Kidney capillary endothelial cell (primary cell): Measurements from ENCODE around the gene HOXC5.

Source experiments
- DNase-seq: peaks from one replicate; pipeline ENCODE4 v3.0.0-alpha.2; 2018; ENCODE audit warnings: low spot score

Gene HOXC5

DNA sequence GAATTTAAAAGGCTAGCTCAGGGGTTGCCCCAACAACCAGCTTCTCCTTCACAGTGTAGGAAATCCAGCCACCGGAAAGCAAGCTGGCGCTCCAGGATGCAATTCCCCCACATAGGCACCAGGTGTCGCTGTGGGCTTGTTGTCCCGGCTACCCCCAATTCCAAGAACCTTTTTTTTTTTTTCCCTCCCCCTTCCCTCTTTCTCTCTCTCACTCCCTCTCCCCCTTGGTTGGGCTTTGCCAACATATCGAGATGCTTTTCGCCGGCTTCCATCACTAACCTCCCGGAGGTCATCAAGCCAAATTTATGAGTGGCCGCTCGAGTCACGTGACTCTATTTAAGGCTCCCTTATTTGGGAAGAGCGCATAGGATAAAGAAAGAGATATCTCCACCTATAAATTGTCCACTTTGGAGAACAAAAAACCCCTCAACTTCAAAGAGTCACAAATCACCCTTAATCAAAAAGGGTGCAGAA, at the start of gene HOXC5:
Gene HOXC5, plus strand, starts transcription at position 424 of the 474 bp plus-strand sequence. CDS start 73 bp downstream, outside the sequence.
- DNase-seq: peak; percentile 57

DNA sequence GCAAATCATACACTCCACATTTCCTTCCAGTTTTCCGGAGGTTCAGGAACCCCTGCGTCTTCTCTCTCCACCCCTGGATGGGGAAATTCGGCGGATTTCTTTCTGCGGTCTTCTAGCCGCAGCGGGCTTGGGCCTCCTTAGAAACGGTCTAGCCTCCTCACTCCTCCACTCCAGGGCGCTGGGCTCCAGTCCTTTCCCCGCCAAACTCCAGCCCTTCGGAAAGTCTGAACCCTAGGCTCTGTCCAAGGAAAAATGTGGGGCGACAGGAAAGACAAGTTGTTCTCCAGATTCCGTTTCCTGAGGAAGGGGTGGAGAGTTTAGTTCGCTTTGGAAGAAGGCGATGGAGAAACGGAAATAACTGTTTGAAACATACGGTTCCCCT, 49.3 kb upstream of the HOXC5 start:
- DNase-seq: no peak

DNA sequence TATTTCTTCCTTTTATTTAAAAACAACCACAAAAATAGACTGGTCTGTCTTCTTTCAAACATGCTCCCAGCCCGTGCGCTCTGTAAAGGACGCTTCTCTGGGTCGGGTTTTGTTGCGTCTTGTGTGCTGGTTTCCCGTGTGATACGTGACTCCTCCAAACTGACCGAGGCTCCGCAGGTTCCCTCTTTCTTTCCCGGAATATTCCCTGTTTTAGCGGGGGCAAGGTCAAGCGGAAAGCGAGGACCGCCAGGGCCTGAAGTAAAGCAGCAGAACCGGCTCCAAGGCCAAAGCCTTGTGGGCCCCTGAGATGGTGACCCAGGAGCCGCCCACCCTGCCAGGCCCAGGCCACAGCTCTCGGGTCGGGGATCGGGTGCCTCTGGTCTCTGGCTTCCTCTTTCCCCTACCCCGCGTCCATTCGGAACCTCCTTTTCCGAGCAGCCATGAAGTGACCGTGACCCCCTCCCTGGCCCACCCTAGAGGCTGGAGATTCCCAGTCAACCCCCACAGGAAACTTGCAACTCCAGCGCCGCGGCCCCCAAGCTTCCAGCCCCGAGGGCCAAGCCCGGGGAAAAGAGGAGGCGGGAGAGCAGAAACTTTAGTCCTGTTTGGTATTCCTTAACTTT, 48.8 kb upstream of the HOXC5 start:
- no peak for DNase-seq

DNA sequence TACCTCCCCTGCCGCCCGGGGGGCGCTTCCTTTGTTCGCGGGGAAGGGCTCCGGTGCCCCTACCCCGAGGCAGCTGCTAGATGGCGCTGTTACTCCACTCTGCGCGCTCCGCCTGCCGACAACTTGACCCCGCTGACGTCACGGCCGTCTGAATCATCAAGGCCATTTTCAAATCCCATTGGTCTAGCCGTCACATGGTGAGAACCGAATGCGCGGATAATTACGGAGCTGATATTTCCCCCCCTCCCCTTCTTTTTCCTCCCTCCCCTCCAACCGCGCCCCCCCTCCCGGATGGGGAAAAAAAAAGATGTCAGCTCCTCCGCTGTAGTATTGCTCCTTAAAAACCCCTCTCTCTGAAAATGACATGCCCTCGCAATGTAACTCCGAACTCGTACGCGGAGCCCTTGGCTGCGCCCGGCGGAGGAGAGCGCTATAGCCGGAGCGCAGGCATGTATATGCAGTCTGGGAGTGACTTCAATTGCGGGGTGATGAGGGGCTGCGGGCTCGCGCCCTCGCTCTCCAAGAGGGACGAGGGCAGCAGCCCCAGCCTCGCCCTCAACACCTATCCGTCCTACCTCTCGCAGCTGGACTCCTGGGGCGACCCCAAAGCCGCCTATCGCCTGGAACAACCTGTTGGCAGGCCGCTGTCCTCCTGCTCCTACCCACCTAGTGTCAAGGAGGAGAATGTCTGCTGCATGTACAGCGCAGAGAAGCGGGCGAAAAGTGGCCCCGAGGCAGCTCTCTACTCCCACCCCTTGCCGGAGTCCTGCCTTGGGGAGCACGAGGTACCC, 47.8 kb upstream of the HOXC5 start, which contains the start of gene HOXC10:
Gene HOXC10, plus strand, starts transcription at position 246 of the 791 bp plus-strand sequence. Its CDS starts 114 bp downstream, at position 360.
- peak; percentile 86 for DNase-seq

DNA sequence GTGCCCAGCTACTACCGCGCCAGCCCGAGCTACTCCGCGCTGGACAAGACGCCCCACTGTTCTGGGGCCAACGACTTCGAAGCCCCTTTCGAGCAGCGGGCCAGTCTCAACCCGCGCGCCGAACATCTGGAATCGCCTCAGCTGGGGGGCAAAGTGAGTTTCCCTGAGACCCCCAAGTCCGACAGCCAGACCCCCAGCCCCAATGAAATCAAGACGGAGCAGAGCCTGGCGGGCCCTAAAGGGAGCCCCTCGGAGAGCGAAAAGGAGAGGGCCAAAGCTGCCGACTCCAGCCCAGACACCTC, 47.2 kb upstream of the HOXC5 start:
- no peak for DNase-seq

DNA sequence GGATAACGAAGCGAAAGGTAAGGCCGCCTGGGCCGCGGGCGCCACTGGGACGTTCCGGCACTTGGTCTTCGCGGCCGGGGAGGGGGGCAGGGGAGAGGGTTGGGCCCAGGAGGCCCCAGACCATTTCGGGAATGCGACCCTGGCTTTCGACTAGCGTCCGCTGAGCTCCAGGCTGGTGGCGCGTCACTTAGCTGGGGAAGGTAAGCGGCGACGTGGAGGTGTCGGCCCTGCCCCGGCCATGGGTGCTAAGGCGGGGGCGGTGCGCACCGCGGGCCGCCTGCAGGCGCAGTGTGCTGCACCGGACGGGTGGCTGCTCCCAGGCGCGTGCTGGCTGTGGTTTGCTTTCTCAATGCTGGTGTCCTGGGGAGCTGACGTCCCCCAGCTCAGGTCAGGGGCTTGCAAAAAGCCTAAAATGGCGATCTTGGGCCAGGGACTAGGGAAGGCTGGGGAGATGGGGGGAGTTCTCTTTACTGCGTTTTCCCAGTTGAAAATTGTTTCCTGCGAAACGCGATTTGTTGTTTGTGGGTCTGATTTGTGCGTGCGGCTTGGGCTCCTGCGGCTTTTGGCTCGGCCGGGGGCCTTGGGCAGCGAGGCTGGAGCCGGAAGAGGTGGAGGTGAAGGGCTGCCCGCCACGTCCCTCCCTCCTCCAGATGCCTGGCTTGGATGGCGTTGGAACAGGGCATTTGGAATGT, 46.7 kb upstream of the HOXC5 start:
- no peak for DNase-seq

DNA sequence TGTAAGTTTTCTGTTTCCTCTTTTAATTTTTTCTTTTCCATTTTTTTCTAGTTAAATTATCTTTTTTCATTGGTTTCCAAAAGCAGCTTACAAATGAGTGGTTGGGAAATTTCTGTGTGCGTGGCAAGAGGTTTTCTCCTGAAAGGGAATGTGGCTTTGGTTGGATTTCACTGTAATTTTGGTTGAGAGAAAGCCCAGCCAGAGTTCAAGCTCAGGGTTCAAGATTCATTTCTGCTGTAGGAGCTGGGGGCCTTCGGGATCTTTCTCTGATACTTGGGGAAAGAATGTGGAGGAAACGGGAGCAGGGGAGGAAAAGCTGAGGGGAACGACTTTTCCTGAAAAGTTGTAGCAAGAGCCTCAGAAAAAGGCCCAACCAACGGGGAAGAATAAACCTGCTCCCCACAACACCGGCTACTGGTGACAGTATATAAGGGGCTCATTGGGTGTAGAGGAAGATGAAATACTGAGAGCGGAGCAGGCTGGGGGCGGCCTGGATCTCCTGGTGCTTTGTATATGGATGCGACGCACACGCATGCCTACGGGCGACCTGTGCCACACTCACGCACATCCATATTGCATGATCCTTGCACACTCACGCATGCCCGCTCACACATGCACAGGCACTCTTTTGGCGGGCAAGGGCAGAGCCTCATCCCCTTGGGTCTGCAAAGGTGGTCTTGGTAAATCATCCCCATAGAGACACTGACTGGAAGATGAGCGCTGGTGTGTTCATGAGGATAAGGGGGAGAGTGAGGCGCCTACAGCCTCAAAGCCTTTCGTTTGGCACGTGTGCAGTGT, 46.0 kb upstream of the HOXC5 start:
- no peak for DNase-seq

DNA sequence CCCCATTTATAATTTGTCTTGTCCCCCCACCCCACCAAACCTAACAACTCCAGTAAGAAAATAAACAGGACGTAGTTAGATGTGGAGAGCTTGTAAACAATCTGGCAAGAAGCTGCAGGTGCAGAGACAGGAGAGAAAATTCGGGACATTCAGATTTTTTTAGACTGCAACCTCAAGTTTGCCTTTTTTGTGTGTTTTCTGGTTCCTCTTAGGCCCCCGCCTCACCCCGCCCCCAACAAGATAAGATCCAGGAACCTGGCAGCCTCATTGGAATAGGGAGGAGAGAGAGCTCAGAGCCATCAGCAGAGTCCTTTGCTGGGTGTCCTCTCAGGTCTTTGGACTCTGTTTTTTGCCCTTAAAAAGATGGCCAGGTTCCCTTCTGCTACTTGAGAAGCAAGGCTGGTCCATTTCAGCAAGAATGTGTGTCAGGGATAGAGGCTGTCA, 45.0 kb upstream of the HOXC5 start:
- no peak for DNase-seq

DNA sequence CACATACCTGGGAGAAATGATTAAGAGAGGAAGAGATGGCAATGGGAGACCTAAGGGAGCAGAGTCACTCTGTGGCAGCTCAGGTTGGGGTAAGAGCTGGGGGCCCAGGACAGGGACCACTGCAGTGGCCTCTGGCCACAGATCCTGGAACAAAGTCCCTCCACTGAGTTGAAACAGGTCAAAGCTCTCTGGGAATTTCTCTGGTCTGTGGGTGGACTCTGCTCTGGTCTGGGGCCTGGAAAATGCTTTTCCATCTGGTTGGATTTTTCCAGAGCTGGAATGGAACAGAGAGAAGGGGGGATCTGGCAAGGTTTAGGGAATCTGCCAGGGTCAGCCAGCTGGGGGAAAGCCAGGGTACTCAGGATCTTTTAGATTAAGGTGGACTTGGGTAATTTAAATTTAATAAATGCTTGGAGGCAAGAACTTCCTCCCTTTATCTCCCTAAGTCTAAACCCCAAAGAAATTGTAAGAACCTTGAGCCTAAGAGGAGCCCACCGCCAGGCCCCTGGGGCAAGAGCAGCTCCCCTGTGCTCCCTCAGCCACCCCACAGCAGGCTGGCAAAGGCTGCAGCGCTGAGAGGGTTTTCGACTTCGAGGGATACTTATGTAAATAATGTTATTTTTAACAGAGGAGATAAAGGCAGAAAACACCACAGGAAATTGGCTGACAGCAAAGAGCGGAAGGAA, 44.2 kb upstream of the HOXC5 start:
- no peak for DNase-seq

DNA sequence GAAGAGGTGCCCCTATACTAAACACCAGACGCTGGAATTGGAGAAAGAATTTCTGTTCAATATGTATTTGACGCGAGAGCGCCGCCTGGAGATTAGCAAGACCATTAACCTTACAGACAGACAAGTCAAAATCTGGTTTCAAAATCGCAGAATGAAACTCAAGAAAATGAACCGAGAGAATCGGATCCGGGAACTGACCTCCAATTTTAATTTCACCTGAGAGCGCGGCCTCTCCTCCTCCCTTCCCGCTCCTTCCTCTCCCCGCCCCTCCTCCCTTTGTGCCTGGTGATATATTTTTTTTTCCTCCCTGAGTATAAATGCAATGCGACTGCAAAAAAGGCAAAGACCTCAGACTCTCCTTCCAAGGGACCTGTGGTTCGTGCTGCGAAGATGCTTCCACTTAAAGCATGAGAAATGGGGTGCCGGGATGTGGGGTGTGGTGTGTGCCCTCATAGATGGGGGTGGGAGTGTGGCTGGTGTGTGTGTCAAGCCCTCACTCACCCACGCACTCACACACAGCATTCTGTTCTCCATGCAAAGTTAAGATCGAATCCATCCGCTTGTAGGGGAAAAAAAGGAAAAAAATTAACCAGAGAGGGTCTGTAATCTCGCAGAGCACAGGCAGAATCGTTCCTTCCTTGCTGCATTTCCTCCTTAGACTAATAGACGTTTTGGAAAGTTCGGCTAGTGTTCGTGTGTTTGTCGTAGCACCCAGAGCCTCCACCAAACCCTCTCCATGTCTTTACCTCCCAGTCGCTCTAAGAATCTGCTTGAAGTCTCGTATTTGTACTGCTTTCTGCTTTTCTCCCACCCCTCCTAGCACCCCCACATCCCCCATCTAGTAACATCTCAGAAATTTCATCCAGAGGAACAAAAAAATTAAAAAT, 43.4 kb upstream of the HOXC5 start:
- no peak for DNase-seq

DNA sequence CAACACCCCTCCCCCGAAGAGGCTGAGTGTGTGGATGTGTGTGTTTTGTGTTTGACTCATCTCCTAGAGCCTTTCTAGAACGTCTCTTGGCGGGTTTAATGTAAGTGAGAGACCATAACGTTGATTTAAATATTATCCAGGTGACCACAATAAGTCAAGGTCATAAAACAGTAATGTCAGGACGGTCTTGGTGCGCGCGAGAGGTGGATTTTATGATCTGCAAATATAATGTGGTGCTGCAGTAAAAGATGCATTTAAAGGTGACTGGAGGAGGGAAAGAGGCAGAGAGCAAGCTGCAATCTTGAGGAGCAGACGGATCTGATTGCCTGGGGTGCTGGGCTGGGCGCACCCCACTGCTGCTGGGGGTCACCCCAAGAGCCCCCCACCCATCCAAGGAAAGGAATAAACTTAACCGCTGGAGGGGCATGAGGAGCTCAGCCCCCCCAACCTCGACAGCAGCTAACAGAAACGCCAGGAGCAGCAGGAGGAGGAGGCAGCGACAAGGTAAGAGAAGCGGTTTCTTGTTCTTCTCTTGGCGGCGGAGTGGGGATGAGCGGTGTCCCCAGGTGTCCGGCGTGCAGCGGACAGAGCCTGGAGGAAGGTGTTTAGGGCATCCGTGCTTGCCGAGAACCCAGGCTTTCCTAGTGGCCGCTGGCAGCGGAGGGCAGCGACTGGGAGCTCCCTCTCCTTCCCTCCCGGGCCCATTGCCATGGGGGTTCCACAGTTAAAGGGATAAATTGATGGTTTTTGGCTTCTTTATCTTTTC, 42.4 kb upstream of the HOXC5 start:
- DNase-seq: no peak

DNA sequence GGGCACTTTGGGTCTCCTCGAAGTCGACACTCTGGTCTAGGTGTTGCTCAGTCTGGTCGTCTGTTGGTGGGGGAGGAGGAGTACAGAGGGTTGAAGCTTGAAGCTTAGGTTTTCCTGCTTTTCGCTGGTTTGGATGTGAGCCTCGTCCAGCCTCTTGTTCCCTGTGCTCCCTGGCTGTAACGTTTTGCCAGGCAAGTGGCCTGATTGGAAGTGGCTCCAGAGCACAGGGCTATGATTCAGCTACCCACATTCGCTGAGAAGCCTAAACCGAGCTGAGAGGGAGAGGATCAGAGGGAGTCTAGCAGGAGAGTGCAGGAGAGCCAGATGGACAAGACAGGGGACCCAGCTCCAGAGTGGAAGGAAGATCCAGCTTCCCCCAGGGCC, 41.8 kb upstream of the HOXC5 start:
- DNase-seq: no peak

DNA sequence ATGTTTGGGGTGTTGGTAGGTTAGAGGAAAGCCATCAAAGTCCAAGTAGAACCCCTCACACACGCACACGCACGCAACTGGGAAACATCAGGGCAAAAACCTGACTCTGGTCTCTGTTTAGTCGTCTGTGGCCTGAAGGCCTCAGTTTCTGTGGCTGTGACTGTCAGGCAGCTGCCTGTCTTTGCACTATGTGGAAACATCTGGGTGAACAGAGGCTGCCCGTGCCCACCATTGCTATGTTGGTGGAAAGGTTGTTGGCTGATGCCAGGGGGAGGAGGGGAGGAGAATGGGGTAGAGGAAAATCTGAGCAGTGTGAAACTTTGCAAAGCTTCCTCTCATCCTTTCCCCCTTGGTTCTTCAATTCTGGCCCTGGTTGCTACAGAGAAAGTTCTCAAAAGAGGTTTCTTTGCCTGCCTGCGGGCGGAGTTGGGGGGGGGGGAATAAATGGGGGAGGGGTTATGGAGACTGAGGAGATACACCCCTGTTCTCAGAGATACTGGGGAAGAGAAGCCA, 40.4 kb upstream of the HOXC5 start:
- DNase-seq: no peak

DNA sequence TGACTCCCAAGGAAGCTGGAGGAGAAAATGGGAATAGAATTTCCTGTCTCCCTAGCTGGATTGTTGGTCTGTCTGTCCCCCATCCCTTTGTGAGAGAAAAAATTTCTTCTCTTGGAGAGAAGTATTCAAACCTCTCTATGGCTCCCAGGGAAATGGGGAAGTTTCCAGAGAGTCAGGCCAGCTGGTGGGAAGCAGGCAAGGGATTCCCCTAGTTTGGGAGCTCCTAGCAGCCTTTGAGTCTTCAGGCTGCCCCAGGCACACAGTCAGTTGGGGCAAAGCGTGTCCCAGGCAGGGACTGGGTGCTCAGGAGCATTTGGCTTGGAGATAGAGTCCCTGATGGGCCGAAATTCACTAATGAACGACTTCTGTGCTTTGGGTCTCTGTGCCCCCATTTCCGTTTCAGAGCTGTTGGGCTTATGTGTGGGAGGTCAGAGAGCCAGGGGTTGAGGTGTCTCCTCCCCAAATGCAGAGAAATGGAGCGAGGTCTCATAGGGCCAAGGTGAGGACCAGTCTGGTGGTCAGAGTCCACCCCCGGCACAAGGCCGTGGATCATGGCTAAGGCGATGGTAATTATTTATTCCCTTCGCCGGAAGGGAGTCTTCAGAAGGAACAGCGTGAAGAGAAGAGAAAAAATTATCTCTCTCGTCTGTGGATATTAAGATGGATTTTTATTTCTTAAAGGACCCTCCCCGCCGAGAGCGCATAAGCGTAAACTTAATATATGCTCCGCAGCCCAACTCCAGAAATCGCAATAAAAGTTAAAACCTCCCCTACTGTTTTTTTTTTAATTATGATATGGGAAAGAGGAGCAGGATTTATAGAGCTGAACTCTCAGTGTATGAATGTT, 39.5 kb upstream of the HOXC5 start:
- DNase-seq: no peak

DNA sequence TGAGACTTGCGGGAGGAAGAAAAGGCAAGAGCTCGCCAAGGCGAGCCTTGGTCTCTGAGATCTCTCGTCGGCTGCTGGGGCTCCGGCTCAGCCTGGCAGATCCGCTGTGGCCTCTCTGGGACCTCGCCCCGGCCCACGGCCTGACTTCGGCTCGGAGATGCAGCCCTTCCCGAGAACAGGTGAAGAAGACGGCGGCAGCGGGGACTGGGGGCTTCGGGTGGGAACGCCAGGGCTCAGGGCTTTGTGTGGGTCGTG, 38.9 kb upstream of the HOXC5 start:
- DNase-seq: no peak

DNA sequence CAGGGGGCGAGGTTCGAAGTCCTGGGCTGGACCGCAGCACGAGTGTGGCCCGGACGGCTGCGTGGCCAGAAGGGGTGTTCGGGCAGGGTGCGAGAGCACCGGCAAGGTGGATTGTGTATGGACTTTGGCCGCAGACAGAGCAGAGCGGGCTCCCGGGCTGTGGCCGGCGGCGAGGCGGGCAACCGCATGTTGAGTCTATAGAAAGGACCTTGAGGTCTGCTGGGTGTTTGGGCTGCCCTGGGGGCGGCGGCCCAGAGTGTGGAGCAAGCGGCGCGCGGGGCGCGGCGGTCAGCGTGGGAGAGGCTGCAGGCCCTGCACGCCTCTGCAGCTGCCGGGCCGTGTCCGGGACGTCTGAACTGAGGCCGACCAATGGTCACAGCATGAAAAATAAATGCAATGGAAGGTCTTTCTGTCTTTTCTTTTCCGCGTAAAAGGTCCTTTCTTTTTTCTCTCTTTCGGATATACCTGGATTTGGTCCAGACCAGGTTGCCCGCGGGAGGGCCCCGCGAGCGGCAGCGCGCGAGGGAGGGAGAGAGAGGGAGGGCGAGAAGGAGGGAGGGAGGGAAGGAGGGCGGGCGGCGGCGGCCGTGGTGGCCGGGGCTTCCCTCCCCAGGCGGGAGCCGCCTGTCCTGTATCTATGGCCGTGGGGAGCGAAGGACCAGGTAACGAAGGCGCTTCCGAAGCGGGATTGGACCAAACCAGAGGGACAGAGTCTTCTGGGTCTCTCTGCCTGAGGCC, 38.4 kb upstream of the HOXC5 start:
- no peak for DNase-seq

DNA sequence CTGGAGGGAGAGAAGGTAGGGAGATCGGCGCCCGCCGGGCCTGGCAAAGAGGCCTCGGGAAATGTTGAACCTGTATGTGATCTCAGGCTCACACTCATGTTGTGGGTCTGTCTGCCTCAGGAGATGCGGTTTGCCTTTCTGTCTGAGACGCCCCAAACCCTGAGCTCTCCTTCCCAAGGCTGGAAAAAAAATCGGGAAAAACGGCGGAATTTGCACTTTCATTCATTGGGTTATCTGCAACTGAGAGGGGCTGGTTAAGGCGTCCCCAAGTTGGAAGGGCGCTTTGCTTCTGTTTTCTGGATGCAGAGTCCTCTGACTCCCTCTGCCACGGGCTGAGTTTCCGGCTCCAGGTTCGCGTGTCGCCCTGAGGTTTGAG, 37.9 kb upstream of the HOXC5 start:
- no peak for DNase-seq
